Astrocyte of the spinal cord (primary cell): ENCODE measurements around the gene GDF2.

ENCODE experiments used
- DNase-seq: peaks from one replicate; pipeline ENCODE4 v3.0.0; 2011; ENCODE audit warnings: low read depth, low spot score
- H3K4me3 ChIP-seq: 2 replicates; pipeline ENCODE4 v1.5.1; 2011; ENCODE audit warnings: low read depth, mild to moderate bottlenecking, low read length, moderate library complexity
- in situ Hi-C: cut with HindIII; loops from 2 replicates; pipeline ENCODE4 v1.10.0; 2017; ENCODE audit warnings: low sequenced_read_pairs
- TF ChIP-seq, protein P1 (sequence below): IDR thresholded peaks from 2 replicates; pipeline ENCODE4 v1.5.1; 2012; ENCODE audit warnings: low read depth, mild to moderate bottlenecking, low read length, inconsistent platforms

GDF2 gene

DNA sequence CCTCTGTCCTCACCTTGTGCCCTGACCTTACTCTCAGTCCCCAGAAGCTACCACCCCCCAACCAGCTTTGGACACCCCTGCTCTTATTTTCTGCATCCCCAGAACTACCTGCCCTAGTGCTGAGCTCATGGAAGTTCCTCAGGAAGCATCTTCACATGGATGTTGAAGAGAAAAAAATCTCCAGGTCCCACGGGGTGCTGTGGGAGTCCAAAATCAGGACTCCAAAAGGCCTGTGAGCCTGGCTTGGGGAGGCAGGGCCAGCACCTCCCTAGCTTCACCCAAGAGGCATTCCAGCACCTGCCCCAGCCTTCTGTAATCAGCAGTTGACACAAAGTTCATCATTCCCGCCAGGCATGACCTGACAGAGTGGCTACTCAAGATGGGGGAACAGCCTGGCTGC, 43.0 kb upstream of the GDF2 start:
- in situ Hi-C loops, result no loop called here

DNA sequence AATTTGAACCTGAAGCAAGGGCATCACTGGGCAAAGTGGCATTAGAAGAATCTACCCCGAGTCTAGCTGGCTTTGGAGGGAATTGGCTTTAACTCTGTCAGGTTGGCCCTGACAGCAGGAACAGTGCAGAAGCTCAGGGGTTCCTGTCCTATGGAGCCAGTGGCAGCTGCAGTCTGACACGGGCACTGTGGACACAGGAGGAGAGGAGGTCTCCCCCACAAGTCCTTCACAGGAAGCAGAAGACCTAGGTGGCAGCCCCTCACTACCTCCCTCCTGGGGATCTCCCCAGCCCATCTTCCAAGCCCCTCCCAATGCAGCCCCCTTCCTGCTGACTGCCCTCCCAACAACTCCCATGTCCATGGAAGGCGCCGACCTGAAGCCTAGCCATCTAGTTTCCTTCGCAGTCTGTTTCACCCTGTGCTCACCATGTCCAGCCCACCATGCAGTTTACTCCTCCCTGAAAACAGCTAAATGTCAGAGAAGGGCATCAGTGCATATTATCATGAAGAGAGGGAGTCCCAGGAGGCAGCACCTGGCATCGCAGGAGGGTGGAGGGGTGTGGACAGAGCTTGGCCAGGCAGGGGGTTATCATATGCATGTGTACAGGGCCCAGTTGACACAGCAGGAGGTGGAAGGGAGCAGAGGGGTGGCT, 40.1 kb upstream of the GDF2 start:
- in situ Hi-C loops, result no loop called here
- no peak for DNase-seq
- no peak overlapping the region for H3K4me3 ChIP-seq
- TF ChIP-seq, protein P1, sequence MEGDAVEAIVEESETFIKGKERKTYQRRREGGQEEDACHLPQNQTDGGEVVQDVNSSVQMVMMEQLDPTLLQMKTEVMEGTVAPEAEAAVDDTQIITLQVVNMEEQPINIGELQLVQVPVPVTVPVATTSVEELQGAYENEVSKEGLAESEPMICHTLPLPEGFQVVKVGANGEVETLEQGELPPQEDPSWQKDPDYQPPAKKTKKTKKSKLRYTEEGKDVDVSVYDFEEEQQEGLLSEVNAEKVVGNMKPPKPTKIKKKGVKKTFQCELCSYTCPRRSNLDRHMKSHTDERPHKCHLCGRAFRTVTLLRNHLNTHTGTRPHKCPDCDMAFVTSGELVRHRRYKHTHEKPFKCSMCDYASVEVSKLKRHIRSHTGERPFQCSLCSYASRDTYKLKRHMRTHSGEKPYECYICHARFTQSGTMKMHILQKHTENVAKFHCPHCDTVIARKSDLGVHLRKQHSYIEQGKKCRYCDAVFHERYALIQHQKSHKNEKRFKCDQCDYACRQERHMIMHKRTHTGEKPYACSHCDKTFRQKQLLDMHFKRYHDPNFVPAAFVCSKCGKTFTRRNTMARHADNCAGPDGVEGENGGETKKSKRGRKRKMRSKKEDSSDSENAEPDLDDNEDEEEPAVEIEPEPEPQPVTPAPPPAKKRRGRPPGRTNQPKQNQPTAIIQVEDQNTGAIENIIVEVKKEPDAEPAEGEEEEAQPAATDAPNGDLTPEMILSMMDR, result no peak

More for the DNA sequence above, 43.0 kb upstream of the GDF2 start:
- no peak overlapping the region for H3K4me3 ChIP-seq
- no peak for DNase-seq
- TF ChIP-seq, protein P1, result no peak

DNA sequence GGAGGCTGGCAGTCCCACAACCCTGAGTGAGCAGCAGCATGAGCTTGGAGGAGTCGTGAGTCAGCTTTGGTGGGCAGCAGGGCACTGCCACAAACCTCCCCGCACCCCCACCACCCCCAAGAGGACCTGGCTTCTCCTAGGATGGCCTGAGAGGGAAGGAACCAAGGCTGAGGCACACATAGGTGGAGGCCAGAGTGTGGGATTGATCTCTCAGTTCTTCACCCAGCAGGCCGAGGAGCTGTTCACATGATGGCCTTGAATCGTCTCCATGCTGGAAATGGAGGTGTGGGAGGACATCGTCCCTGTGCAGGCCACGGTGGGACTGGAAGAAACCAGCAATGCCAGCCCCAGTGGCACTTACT, 39.6 kb upstream of the GDF2 start:
- no peak for DNase-seq
- in situ Hi-C loops, result no loop called here
- no peak overlapping the region for H3K4me3 ChIP-seq
- TF ChIP-seq, protein P1, result no peak

DNA sequence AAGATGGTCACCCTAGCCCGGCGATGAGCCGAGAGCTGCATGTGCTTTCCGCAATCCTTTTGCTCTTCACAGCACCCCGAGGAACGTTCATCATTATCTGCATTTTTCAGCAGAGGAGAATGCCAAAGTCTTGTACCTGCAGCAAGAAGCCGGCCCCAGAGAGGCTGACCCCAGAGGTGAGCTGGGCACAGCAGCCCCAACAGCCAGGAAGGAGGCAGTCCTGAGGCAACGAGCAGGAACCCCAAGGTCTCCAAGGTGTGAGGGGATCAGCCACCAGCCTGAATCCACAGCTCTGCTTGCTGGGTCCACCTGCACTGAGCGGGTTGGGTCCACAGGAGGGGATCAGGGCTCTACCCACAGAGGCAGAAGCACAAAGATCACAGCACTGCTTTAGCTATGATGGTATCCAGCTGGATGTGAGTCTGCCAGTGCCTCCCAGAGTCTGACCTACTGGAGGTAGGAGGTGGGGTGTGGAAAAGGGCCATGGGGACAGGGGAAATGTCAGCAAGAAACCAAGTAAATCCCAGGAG, 39.1 kb upstream of the GDF2 start:
- DNase-seq, result no peak
- TF ChIP-seq, protein P1, result no peak
- in situ Hi-C loops, result no loop called here
- no peak overlapping the region for H3K4me3 ChIP-seq

DNA sequence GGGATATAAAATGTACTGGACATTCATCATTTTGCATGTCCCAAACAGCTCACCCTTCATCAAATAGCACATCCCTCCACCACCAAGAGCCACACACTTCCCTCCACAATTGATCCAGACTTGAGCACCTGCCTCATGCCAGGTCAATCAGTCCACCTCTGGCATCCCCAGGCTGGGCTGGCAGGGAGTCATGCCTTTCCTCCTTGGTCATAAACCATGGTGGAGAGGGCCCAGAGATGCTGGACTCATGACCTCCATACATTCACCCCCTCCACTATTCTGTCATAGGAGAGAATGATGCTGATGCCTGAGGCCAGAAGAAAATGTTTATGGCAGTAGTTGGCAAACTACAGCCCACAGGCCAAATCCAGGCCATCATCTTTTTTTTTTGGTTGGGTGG, 38.4 kb upstream of the GDF2 start:
- H3K4me3 ChIP-seq, result no peak overlapping the region
- TF ChIP-seq, protein P1, result no peak
- in situ Hi-C loops, result no loop called here
- DNase-seq, result no peak

DNA sequence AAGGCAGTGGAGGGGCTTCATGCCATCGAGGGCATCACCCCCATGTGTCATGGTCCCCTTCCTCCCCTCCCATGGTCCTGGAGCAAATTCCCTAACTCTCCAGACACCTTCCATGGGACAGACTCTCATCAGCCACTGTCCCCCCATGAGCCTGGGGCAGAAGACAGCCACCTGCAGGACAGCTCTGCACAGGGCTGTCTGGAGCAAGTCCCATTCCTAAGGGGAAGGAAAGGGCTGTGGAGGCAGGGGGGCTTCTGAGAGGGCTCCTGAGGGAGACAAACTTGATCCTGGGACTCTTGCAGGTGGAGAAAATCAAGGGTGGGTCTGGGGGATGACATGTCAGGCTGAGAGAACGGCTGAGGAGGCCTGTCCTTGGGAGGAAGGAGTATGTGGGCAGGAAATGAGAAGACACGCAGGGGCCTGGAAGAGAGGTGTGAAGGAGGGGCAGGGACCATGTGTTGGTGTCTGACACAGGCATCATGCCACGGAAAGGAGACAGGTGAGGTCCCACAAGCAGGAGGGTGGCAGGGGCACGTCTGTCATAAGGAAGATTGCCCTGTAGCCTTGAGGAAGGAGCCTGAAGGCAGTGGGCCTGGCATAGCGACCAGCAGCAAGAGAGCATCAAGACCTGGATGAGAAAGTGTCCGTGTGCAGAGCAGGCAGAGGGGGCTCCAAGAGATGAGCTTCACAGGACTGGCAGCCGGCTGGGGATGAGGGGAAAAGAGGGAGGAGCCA, 36.7 kb upstream of the GDF2 start:
- no peak for DNase-seq
- in situ Hi-C loops, result no loop called here
- TF ChIP-seq, protein P1, result no peak
- H3K4me3 ChIP-seq, result no peak overlapping the region
